HG02885 (cell line): Measurements from ENCODE around the gene LRRC49.

Experiments
- ATAC-seq: cut with Tn5 transposase; IDR thresholded peaks from one replicate; pipeline ENCODE4 v1.9.1; 2021; ENCODE audit warnings: mild to moderate bottlenecking; ENCODE audit not compliant: unreplicated experiment, poor library complexity

The LRRC49 gene

DNA sequence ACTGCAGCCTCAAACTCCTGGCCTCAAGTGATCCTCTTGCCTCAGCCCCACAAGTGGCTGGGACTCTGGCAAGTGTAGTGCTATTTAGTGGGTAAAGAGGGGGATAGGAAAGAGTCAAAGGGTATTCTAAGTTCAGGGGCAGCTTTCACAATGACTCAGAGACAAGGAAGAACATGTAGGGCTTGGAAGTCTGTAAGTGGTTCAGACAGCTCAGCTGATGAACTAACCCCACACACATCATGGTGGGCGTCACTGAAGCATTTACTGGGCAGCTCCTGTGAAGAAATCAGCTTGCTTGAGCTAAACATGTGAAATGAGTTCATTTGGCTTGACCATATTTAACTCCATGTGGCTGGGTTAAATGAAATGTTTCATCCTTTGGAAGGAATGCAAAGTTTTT lies 188.1 kb downstream of the LRRC49 start:
- ATAC-seq = no peak

DNA sequence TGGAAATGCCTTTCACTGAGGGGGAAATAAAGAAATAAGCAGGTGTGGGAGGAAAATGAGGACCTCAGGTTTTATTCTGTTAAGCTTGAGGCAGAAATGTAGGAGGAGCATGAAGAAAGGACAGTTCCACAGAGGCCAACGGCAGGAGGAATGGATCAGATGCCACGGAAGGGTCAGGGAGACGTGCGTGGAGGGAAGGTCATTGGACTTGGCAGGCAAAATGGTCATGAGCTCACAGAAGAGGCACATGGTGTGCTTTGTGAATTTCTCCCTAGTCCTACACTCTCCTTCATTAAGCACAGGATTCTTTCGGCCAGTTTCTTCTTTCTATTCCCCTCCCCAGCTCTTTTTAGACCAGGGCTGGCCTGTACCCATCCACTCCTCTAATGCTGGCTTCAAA lies 190.2 kb downstream of the LRRC49 start:
- no peak for ATAC-seq

DNA sequence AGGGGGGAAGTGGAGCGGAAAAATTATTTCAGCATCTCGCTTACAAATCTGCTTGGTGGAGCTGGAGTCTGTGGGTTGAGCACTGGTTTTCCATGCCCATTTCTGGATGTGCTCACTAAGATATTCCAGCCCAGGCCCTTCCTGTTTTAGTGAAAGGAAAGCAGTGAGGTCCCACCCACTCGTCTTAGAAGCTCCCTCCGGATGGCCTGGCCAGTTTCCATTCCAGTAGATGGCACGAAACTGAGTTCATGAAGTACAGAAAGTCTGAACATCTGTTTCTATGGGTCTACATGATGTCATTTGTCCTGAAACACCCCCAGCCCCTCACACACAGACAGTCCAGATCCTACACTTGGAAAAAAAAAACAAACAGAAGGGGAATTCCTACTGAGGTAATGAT lies 190.7 kb downstream of the LRRC49 start:
- no peak for ATAC-seq

DNA sequence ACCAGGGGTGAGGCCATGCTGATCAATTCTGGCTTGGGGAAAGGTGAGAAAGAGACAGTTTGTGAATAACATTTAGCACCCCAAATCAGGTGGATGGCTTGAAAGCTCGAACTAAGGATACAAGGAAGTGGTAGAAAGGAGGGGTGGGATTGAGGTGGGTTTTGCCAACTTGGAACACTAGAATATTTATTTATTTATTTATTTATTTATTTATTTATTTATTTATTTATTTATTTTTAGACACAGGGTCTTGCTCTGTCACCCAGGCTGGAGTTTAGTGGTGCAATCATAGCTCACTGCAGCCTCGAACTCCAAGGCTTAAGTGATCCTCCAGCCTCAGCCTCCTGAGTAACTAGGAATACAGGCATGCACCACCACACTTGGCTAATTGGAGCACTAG lies 191.6 kb downstream of the LRRC49 start:
- ATAC-seq = no peak

DNA sequence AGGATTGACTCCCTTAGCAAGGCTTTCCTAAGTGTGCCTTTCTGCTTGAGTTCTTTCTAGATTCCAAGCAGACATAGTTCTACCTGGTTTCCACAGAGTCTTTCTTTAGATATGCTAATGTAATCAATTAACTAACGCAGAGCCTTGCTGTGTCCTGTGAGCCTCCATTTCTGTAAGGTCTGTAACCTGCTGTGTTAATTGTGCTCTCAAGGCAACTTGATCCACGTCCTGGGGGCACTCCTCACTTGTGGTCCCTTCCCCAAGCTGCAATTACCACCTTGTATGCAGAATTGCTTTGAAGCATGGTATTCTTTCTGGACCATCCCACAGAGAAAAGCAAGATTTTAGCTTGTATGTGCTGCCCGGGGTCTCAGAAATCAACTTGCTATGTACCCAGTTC lies 193.2 kb downstream of the LRRC49 start:
- no peak for ATAC-seq

DNA sequence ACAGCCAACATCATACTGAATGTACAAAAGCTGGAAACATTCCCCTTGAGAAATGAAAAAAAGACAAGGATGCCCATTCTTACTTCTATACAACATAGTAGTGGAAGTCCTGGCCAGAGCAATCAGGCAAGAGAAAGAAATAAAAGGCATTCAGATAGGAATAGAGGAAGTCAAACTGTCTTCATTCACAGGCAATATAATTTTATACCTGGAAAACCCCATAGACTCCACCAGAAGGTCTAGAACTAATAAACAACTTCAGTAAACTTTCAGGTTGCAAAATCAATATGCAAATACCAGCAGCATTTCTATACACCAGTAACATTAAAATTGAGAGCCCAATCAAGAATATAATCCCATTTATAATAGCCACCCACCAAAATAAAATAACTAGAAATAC lies 195.5 kb downstream of the LRRC49 start:
- no peak for ATAC-seq

DNA sequence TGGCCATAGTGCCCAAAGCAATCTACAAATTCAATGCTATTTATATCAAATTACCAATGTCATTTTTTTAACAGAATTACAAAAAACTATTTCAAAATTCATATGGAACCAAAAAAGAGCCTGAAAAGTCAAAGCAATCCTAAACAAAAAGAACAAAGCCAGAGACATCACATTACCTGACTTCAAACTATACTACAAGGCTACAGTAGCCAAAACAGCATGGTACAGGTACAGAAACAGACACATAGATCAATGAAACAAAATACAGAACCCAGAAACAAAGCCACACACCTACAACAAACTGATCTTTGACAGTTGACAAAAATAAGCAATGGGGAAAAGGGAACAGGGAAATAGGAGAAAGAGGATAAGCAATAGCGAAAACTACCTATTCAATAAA lies 196.1 kb downstream of the LRRC49 start:
- no peak for ATAC-seq

DNA sequence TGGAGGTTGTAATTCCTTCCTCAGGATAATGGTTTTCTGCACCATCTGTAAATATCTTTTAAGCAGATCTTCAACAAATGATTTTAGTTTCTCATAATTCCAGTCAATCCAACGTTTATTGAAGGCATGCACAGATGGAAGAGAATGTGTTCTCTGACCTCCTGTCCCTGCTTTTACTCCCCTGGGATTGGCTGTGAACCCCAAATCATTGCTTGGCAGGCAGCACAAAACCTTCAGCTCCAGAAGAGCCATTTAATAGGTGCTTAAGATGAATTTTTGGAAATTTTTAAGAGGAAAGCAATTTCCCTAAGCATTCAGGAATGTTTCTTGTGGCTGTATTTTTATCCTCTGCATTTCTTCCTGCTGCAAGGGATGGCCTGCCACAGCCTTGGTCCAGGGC lies 197.2 kb downstream of the LRRC49 start:
- ATAC-seq = no peak

DNA sequence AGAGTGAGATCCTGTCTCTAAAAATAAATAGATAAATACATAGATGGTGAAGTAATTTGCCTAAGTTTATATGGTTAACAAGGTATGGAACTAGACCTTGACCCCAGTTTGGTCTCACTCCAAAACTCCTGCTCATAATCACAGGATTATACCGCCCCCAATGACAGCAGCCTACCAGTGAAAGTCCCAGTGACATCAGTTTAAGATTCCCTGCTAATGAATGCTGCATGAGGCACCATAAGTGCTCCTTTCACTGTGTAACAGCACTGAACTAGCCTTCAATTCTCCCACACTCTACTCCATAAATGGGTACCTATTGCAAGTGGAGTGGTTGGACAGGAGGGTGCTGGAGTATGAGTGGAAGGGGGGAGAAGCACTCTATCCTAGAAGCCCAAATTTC lies 199.0 kb downstream of the LRRC49 start:
- no peak for ATAC-seq

DNA sequence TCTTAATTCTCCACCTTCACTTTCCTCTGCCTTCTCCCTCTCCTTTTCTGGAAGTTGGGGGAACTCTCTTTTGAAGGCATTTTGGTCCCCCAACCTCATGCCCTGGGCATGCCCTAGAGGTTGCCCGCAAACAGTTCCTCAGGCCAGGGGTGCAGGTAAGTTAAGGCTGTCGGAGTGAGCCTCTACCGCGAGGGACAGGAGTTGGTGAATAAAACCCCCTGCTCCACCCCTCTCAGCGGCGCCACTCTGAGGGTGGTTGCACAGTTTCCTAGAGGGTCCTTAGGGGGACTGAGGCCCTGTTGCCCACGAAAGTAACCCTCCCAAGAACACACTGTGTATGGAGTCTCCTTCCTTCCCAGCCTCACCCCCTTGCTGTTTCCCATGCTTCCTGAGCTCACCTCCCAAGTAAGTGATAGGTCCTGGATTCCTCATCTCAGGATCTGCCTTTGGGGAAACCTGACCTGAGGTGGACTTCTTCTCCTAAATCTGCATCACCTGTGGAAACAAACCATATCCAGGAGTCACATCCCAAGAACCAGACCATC lies 199.5 kb downstream of the LRRC49 start:
- ATAC-seq = no peak

DNA sequence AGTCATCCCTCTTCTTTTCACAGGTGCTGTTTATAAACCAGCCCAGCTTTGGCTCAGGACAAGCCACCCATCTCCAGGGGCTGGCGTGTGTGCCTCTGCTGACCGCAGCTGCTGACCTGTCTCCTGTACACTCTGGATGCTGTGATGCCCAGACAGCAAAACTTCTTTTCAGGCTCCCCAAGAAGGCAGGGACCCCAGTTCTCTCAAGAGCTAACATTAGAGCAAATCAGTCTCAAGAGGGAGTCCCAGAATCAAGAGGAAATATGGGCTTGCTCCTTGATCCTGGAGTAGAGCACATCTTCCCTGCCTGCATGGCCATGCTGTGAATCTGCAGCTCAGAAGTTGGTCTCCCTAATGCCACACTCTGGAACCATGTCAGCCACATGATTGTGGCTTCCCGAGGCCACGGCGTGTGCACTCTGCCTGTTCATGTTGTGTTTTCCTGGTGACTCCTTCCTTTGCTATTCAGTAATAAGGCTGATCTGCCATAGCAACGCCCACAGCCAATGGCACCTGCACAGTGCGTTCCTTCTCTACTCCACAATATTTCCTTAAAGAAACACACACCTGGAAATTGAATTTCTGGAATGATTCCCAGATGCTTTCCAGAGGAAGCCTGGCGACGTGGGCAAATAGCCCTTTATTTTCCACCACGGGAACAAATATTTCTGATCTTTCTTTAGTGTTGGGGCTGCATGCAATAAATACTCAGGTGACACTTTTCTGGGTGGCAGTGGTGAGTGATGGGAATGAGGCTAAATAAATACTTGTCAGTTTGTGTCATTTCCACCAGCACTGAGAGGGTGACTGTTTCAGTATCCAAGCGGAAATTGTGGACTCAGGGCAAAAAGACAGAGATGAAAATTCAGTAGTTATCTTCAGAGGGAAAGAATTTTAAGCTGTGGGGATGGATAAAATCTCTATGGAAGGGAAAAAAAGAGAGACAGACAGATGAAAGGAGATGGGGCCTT lies 200.7 kb downstream of the LRRC49 start:
- ATAC-seq = no peak

DNA sequence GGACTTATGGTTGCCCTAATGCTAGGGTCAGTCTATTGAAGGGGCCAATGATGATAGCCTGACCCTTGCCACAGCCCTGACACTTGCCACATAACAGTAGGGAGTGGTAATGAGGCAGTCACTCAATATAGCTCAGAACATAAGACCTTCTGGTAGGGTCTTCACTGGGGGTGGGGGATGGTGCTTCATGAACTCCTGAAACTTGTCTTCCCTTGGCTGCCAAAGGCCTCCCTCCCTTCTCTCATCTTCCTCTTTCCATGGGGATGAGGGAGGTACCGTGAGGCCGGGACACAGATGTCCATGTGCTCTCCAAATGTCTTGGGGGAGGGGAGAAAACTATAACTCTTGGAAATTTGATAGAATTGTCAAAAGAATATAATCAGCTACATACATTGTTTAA lies 201.5 kb downstream of the LRRC49 start:
- ATAC-seq = no peak

DNA sequence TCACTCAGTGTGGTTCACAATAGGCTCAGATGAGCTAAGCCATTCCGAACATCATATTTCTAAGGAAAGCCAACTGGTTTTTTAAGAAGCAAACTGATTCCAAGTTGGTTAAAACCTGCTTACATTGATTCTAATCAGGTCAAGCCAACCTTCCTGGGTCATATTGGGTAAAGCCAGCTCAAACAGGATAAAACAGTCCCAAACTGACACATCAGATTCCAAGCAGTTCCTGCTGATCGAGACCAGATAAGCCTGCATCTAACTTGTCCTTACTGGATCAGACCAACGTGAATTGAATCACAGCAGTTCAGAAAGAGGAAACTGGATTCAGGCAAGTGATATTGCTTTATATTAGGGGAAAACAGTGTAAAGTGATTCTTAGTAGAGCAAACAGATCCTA lies 204.1 kb downstream of the LRRC49 start:
- ATAC-seq = no peak

DNA sequence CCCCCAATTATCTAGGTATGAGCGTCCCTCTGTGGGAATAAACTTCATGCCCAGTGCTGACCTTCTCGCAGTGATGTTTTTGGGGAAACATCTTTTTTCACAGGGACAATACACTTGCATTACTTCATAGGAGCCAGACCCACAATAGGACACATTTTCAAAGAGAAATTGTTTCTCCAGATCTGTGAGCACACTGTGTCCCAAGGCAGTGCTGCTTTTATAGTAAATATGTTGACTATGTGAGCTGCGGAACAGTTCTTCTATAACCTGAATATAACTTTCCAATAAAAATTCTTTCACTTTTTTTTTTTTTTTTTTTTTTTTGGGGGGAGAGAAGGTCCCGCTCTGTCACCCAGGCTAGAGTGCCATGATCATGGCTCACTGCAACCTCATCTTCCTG lies 205.3 kb downstream of the LRRC49 start:
- ATAC-seq = no peak

DNA sequence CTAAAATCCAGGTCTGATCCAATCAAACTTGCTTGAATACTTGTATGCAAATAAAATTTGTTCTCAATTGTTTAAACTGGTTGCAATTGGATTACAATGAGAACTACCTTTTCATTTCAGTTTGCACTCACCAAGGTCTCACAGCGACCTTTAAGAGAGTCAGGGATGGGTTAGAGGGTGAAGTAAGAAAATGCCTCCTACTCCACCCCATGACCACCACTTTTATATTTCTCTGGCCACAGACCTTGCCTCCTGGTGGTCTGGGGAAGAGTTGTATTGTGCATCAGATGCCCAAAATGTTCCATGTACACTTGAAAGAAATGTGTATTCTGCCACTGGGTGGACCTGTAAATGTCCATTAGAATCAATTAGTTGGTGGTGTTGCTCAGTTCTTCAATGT lies 206.3 kb downstream of the LRRC49 start:
- ATAC-seq = no peak
